Skeletal muscle cell (primary cell): Measurements from ENCODE around the gene NRXN3.
A peak's percentile ranks its signal among the peaks of the same experiment; 100 is the strongest.

Source experiments
- DNase-seq: peaks from one replicate; pipeline ENCODE4 v3.0.0-alpha.2; 2010; ENCODE audit warnings: low read depth
- H3K4me3 ChIP-seq: 2 replicates; pipeline ENCODE4 v1.5.1; 2011; ENCODE audit warnings: low read depth, mild to moderate bottlenecking, control low read depth, low read length, moderate library complexity

NRXN3 gene

GRCh38 chr14:79044894-79045624, 874.9 kb downstream of the NRXN3 start:
- peak; percentile 91 for DNase-seq
- no peak overlapping the region for H3K4me3 ChIP-seq

DNA sequence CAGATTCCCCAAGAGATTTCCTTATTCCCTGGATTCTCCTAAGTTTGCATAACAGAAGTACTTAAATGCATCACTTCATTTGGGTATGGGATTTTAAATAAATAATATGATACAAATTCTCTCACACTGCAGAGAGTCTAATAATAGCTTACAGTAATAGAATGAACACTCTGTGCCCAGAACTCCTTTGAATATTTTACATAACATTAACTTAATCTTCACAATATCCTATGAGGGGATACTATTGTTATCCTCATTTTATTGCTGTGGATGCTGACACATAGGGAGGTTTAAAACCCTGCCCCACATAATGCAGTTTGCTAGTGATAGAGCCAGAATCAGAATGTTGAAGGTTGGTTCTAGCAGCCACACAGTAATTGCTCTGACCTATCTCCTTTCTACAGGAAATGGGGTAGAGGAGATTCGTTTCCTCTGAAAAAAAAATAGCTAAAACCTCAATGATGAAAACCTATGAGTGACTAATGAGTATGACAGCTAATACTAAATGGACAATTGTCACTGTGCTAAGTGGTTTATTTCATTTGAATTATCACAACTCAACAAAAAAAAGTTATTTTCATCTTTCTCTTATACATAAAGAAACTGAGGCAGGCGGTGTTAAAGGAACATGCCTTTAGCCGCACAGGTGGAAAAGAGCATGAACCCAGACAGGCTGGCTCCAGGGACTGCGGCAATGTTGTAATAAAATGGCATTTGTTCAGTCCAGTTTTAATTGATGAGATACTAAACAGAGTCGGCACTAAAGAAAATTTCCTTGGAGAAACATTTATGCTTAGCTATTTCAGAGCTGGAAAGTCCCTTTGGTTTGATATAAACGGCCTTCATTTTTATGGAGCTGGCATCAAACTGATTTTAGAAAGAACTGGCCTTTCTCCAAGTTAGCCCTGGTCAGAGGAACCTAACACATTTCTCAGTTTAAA, 880.9 kb downstream of the NRXN3 start:
- no peak for DNase-seq
- no peak overlapping the region for H3K4me3 ChIP-seq

DNA sequence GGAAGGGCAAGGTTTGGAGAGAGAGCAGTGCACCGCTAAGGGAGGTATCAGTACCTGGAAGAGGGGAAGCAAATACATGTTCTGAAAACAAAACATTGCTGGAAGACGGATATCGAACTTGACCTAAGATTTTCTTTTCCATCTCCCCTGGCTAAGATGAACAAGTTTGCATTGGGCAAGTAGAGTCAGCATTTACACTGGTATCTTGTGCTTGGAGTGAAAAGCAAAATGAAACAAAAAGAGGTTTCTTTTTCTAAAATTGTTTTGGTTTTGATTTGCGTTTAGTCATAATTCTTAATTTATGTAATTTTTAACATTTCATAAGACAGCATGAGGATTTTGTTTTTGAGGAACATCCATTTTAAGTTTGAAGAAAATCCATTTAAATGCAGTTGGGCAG, 881.6 kb downstream of the NRXN3 start:
- no peak overlapping the region for H3K4me3 ChIP-seq
- no peak for DNase-seq

- H3K4me3 ChIP-seq, result no peak overlapping the region
- DNase-seq, result peak; percentile 64
These were observed 886.7 kb downstream of the NRXN3 start for GRCh38 chr14:79056879-79057278.

DNA sequence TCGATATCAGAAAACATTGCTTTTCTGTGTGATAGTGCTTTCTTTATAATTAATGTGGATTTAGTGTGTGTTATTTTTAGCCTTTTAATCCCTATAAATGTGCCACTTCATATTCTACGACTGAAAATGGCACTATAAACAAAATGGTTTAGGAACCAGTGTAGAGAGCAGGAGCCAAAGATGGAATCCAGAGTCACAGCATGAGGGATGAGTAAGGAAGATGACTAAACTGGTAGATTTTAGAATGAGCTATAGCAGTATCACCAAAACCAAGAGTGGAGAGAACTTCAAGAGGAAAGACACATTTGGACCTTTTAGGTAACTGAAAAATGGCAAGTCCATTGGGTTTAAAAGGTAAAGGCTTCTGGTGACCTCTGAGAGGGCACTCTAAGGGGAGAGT, 887.2 kb downstream of the NRXN3 start:
- no peak for DNase-seq
- H3K4me3 ChIP-seq, result no peak overlapping the region

GRCh38 chr14:79062226-79062625, 892.1 kb downstream of the NRXN3 start:
- no peak overlapping the region for H3K4me3 ChIP-seq
- no peak for DNase-seq

DNA sequence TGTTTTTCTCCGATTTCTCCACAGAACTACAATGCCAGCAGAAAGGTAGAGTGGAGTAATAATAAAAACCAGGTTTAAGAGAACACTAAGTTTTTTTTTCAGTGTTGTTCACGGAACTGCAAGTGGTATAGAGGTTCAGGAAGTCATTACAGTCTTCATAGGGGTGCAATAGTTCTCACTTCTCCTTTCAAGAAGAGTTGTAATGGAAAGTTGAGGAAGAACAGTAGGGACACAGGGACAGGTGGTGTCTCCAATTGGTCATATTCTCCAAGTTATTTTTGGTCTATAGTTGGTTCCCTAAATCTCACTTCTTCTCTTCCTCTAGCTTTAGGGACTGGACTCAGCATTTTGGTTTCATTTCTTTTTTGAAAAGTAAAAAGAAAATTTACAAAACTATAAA, 894.0 kb downstream of the NRXN3 start:
- no peak overlapping the region for H3K4me3 ChIP-seq
- no peak for DNase-seq

DNA sequence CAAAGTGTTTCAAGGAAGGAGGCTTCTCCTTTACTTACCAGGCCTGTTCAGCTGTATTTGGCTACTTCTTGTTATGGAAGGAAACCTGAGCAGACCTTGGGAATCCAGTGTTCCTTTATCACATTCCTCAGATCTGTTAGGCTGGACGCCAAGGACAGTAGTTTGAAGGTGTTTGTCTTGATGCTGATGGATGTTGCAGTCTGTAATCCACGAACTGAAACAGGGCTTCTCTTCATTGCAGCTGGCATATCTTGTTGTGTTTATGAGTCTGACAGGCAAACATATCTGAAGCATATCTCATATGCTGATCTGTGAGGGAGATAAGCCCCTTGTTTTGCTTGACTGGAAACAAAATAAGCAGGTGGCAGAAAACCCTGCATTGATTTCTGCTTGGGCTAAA, 904.3 kb downstream of the NRXN3 start:
- DNase-seq, result no peak
- no peak overlapping the region for H3K4me3 ChIP-seq

- no peak overlapping the region for H3K4me3 ChIP-seq
- DNase-seq, result no peak
These were observed 906.3 kb downstream of the NRXN3 start for GRCh38 chr14:79076428-79076827.

GRCh38 chr14:79077096-79077495, 906.9 kb downstream of the NRXN3 start:
- H3K4me3 ChIP-seq, result no peak overlapping the region
- no peak for DNase-seq

DNA sequence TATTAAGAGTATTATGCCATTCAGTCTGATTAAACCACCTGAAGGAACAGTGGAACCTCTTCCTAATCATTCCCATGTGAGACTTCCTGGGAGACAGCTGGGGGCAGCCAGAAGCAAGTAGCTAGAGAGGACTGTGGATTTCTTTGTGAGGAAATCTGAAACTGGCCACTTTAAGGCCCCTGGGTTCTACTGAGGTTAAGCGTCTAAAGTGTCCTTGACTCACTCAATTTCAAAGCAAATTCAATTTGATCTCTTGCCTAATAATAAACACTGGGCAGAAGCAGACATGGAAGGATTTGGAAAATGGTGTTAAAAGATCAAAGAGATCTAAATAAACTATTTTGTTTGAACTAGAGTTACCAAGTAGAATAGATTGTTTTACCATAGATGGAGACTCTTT, 909.9 kb downstream of the NRXN3 start:
- no peak for DNase-seq
- no peak overlapping the region for H3K4me3 ChIP-seq

GRCh38 chr14:79082883-79083282, 912.7 kb downstream of the NRXN3 start:
- no peak for DNase-seq
- no peak overlapping the region for H3K4me3 ChIP-seq

DNA sequence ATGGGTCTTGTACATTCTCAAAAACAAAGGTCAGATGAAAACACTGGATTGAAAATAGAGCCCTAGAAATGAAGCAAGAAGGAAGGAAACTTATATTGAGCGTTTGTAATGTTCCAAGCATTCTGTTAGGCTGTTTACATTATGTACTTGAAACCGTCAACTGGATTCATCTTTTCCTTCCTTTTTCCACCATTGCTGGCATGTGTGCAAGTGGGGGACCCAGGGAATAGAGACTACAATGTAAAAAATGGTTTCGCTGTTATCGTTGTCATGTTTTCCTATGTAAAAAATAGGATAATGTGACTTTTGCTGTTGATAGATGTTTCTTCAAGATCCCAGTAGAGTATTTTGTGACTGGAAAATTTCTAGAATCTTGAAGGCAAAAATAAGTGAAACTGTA, 913.2 kb downstream of the NRXN3 start:
- H3K4me3 ChIP-seq, result no peak overlapping the region
- no peak for DNase-seq

DNA sequence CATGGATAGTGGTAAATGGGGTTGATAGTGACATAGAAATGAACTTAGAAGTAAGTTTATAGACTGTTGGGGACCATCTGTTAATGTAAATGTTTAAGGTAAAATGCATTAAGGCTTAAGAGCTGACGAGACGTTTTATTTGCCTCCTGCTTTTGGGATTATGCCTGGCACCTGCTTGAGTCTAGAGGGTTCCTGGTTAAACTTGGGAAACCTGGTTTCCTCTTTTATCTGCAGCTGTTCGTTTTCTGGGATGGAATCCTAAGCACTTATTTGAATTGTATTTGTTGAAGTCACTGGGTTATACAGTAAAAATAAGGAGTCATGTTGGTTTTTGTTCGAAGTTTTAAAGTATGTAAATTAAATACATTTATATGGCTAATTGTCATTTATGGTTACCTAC, 914.7 kb downstream of the NRXN3 start:
- DNase-seq, result no peak
- no peak overlapping the region for H3K4me3 ChIP-seq

DNA sequence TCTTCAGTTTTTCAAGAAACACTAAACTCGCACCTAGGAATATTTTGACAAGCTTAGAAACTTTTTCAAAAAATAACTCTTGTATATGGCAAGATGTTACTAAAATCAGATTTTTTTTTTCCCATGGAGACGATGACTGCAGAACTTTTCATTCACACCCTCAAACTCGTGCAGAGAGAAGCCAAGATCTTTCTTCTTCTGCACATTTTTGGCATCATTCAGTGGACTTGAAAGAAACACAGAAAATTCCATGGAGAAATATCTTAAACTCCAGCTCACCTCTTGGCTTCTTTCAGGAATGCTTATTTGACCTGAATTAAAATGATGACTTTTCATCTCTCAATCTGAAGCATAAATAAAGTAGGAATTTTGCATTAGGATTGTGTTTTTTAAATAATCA, 919.4 kb downstream of the NRXN3 start:
- H3K4me3 ChIP-seq, result no peak overlapping the region
- DNase-seq, result no peak

GRCh38 chr14:79090641-79091180, 920.5 kb downstream of the NRXN3 start:
- no peak overlapping the region for H3K4me3 ChIP-seq
- DNase-seq, result no peak

GRCh38 chr14:79091381-79091963, 921.3 kb downstream of the NRXN3 start:
- no peak for DNase-seq

DNA sequence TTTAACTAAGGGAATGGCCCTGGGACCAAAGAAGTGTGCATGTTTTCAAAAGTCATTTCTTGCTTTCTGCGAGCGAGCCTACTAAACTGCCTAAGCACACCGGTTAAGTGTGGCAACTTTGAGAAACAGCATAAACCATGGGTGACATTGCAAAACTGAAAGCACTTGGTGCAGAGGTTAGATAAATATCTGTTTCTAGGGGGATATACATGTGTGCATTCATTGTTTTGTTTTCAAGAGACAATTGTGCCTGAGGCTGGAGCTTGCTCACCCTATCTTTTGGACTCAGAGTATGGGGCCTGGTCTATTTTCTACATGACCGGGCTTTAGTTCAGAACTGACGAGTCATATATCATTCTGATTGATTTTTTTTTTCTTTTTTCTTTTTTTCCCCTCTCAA, 923.4 kb downstream of the NRXN3 start:
- no peak for DNase-seq
- H3K4me3 ChIP-seq, result no peak overlapping the region

More at GRCh38 chr14:79091381-79091963, 921.3 kb downstream of the NRXN3 start:
- no peak overlapping the region for H3K4me3 ChIP-seq

GRCh38 chr14:79094951-79095350, 924.8 kb downstream of the NRXN3 start:
- no peak for DNase-seq
- no peak overlapping the region for H3K4me3 ChIP-seq

DNA sequence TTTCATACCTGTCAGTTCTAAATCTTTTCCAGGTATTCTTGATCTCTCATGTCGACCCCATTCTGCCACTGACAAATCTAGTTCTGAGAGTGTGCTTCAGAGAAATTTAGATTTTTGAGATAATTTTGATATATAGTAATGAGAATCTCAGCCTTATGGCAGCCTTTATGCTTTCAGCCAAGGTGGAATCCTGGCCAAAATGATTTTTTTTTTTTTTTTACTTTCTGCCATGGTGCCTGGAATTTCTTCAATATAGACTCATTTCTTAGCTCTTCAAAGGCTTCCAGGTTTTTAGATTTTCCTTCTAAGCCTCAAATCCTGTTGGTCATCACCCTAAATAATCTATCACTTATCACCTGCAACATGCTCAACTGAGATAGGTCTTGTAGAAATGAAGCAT, 926.6 kb downstream of the NRXN3 start:
- no peak overlapping the region for H3K4me3 ChIP-seq
- DNase-seq, result no peak
